ENCODE results near the gene LRMDA.

The LRMDA gene

DNA sequence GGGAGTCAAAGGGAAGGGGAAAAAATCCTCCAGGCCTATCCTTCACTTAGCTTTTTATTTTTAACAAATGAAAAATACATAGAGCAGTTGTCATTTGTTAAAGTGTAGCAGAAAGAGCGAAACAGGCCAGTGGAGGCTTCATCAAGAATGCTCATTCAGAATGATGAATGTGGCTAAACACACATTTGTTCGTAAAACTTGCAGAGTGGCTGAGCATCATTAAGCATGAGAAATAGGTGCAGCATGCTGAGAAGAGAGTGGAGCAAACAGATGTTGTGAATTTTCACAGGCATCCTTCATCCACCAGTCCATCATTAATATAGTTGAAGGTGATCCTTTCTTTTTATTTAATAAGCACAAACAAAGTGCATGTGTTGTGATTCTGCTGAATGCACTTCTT, 407.6 kb downstream of the LRMDA start:
- TF ChIP-seq, protein P1, sequence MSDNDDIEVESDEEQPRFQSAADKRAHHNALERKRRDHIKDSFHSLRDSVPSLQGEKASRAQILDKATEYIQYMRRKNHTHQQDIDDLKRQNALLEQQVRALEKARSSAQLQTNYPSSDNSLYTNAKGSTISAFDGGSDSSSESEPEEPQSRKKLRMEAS (IDR thresholded peaks at IDR 0.05): no peak
- no peak for TF ChIP-seq CEBPB (IDR thresholded peaks at IDR 0.05)
- no peak for TF ChIP-seq YY1 (IDR thresholded peaks at IDR 0.05; ENCODE audit: low read depth)
- TF ChIP-seq FOXM1 (IDR thresholded peaks at IDR 0.05; ENCODE audit: borderline replicate concordance, low read depth): no peak
- no peak for TF ChIP-seq NFIC (IDR thresholded peaks at IDR 0.05)
- TF ChIP-seq RAD21 (IDR thresholded peaks at IDR 0.05; ENCODE audit: low read depth): no peak
- TF ChIP-seq CREB1 (IDR thresholded peaks at IDR 0.05; ENCODE audit: low read depth): no peak
- TF ChIP-seq TEAD4 (IDR thresholded peaks at IDR 0.05): no peak
- TF ChIP-seq EGR1 (IDR thresholded peaks at IDR 0.05): no peak
- TF ChIP-seq ZBTB7A (IDR thresholded peaks at IDR 0.05; ENCODE audit: low read depth): no peak
- TF ChIP-seq TCF12 (IDR thresholded peaks at IDR 0.05; ENCODE audit: low read depth): no peak
- TF ChIP-seq REST (IDR thresholded peaks at IDR 0.05; ENCODE audit: low read depth): no peak

- TF ChIP-seq TAF1 (IDR thresholded peaks at IDR 0.05; ENCODE audit: low read depth) (no peak), CREB1 (IDR thresholded peaks at IDR 0.05; ENCODE audit: low read depth) (no peak), REST (IDR thresholded peaks at IDR 0.05; ENCODE audit: low read depth) (no peak), NFIC (IDR thresholded peaks at IDR 0.05) (no peak), EGR1 (IDR thresholded peaks at IDR 0.05) (no peak), YY1 (IDR thresholded peaks at IDR 0.05; ENCODE audit: low read depth) (no peak), TEAD4 (IDR thresholded peaks at IDR 0.05) (no peak), EP300 (IDR thresholded peaks at IDR 0.05; ENCODE audit: borderline replicate concordance) (no peak), CEBPB (IDR thresholded peaks at IDR 0.05) (no peak), RAD21 (IDR thresholded peaks at IDR 0.05; ENCODE audit: low read depth) (no peak), TCF12 (IDR thresholded peaks at IDR 0.05; ENCODE audit: low read depth) (no peak), ZBTB7A (IDR thresholded peaks at IDR 0.05; ENCODE audit: low read depth) (no peak), FOXM1 (IDR thresholded peaks at IDR 0.05; ENCODE audit: borderline replicate concordance, low read depth) (no peak)
- TF ChIP-seq, protein P1 (IDR thresholded peaks at IDR 0.05): no peak
- TF ChIP-seq, protein P2, sequence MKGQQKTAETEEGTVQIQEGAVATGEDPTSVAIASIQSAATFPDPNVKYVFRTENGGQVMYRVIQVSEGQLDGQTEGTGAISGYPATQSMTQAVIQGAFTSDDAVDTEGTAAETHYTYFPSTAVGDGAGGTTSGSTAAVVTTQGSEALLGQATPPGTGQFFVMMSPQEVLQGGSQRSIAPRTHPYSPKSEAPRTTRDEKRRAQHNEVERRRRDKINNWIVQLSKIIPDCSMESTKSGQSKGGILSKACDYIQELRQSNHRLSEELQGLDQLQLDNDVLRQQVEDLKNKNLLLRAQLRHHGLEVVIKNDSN (IDR thresholded peaks at IDR 0.05): no peak
Measured at GRCh38 chr10:75841266-75841665, 409.8 kb downstream of the LRMDA start.

- no peak for TF ChIP-seq ZBTB7A (IDR thresholded peaks at IDR 0.05; ENCODE audit: low read depth)
- no peak for TF ChIP-seq TCF12 (IDR thresholded peaks at IDR 0.05; ENCODE audit: low read depth)
- TF ChIP-seq RAD21 (IDR thresholded peaks at IDR 0.05; ENCODE audit: low read depth): no peak
- TF ChIP-seq TEAD4 (IDR thresholded peaks at IDR 0.05): no peak
- no peak for TF ChIP-seq YY1 (IDR thresholded peaks at IDR 0.05; ENCODE audit: low read depth)
- no peak for TF ChIP-seq CREB1 (IDR thresholded peaks at IDR 0.05; ENCODE audit: low read depth)
- TF ChIP-seq, protein P1 (IDR thresholded peaks at IDR 0.05): no peak
- TF ChIP-seq EGR1 (IDR thresholded peaks at IDR 0.05): no peak
- no peak for TF ChIP-seq FOXM1 (IDR thresholded peaks at IDR 0.05; ENCODE audit: borderline replicate concordance, low read depth)
- TF ChIP-seq, protein P2 (IDR thresholded peaks at IDR 0.05): no peak
- no peak for TF ChIP-seq CEBPB (IDR thresholded peaks at IDR 0.05)
- TF ChIP-seq EP300 (IDR thresholded peaks at IDR 0.05; ENCODE audit: borderline replicate concordance): no peak
Measured at GRCh38 chr10:75845176-75845947, 413.9 kb downstream of the LRMDA start.

GRCh38 chr10:75847477-75847876, 416.1 kb downstream of the LRMDA start:
- TF ChIP-seq TCF12 (IDR thresholded peaks at IDR 0.05; ENCODE audit: low read depth): no peak
- no peak for TF ChIP-seq RAD21 (IDR thresholded peaks at IDR 0.05; ENCODE audit: low read depth)
- no peak for TF ChIP-seq REST (IDR thresholded peaks at IDR 0.05; ENCODE audit: low read depth)
- TF ChIP-seq NFIC (IDR thresholded peaks at IDR 0.05): no peak
- TF ChIP-seq, protein P2 (IDR thresholded peaks at IDR 0.05): no peak
- TF ChIP-seq, protein P1 (IDR thresholded peaks at IDR 0.05): no peak
- no peak for TF ChIP-seq EP300 (IDR thresholded peaks at IDR 0.05; ENCODE audit: borderline replicate concordance)
- TF ChIP-seq FOXM1 (IDR thresholded peaks at IDR 0.05; ENCODE audit: borderline replicate concordance, low read depth): no peak
- TF ChIP-seq CEBPB (IDR thresholded peaks at IDR 0.05): no peak
- TF ChIP-seq CREB1 (IDR thresholded peaks at IDR 0.05; ENCODE audit: low read depth): no peak

Data from Ishikawa (cell line).